BLaER1 treated with 17β-estradiol and CSF1 and Interleukin-3, amounts not matched to agents 10 nM and 100 nM (cell line): ENCODE data around the gene COL4A1.

Experiments
- H3K27ac ChIP-seq, 11 experiments: shearing (Covaris generic); formaldehyde crosslinking; 2 replicates each; pipeline ENCODE4 v1.8.1; 2022
- H3K27me3 ChIP-seq, 11 experiments: shearing (Covaris generic); formaldehyde crosslinking; 2 replicates each; pipeline ENCODE4 v1.8.1; 2022
- H3K36me3 ChIP-seq, 11 experiments: shearing (Covaris generic); formaldehyde crosslinking; 2 replicates each; pipeline ENCODE4 v1.8.1; 2022
- H3K4me1 ChIP-seq, 10 experiments: shearing (Covaris generic); formaldehyde crosslinking; 2 replicates each; pipeline ENCODE4 v1.8.1; 2022
- H3K4me2 ChIP-seq, 11 experiments: shearing (Covaris generic); formaldehyde crosslinking; 2 replicates each; pipeline ENCODE4 v1.8.1; 2022
- H3K4me3 ChIP-seq, 10 experiments: shearing (Covaris generic); formaldehyde crosslinking; 2 replicates each; pipeline ENCODE4 v1.8.1; 2022
- H3K9ac ChIP-seq, 11 experiments: shearing (Covaris generic); formaldehyde crosslinking; 2 replicates each; pipeline ENCODE4 v1.8.1; 2022
- H3K9me3 ChIP-seq, 11 experiments: shearing (Covaris generic); formaldehyde crosslinking; replicated peaks in 1 of 11; 2 replicates each; pipeline ENCODE4 v1.8.1; 2022
- H4K20me1 ChIP-seq, 11 experiments: shearing (Covaris generic); formaldehyde crosslinking; 2 replicates each; pipeline ENCODE4 v1.8.1; 2022
- Cebpa-rat ChIP-seq, 11 experiments: shearing (Covaris generic); IDR thresholded peaks; 2 replicates each; pipeline ENCODE4 v1.8.1; 2022

Gene COL4A1

DNA sequence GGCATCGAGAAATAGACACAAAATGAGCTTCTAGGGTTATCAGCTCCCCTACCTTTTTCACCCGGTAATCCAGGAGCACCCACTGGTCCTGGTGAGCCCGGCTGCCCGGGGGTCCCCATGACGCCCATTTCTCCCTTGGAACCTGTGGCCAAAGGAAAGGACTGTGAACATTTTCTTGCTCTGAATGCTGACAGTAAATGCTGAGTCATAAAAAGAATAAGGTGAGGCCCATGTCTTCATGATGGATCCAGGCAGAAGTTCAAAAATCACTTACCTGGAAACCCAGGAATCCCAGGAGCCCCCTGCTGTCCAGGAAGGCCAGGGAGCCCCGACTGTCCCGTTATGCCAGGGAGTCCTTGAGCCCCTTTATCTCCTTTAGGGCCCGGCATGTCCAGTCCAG lies 129.2 kb downstream of the COL4A1 start:
- no peak for TF ChIP-seq Cebpa-rat (IDR thresholded peaks at IDR 0.05)
- Histone ChIP-seq H3K27me3 (no peaks in the 10 kb centered on the region), H3K9ac (no peak overlapping the region), H3K4me1 (no peaks in the 10 kb centered on the region), H3K36me3 (peaks cover 0 to 11% (median 0%) of the 10 kb centered on the region in 11 experiments; a peak in 6 of 22 replicates), H3K4me3 (no peak overlapping the region), H3K9me3 (peaks cover 18 to 37% (median 24%) of the 10 kb centered on the region in 11 experiments), H3K4me2 (no peak overlapping the region), H4K20me1 (no peaks in the 10 kb centered on the region), H3K27ac (no peak overlapping the region)

GRCh38 chr13:110176431-110176830 lies 130.5 kb downstream of the COL4A1 start:
- no peak overlapping the region for H3K4me3 ChIP-seq
- TF ChIP-seq Cebpa-rat (IDR thresholded peaks at IDR 0.05): no peak
- H4K20me1 ChIP-seq: no peaks in the 10 kb centered on the region
- H3K4me2 ChIP-seq: no peak overlapping the region
- peaks cover 25 to 44% (median 36%) of the 10 kb centered on the region in 11 experiments for H3K9me3 ChIP-seq
- no peak overlapping the region for H3K27ac ChIP-seq
- no peaks in the 10 kb centered on the region for H3K4me1 ChIP-seq
- H3K9ac ChIP-seq: no peak overlapping the region
- H3K36me3 ChIP-seq: peaks cover 0 to 14% (median 0%) of the 10 kb centered on the region in 11 experiments; a peak in 6 of 22 replicates
- no peaks in the 10 kb centered on the region for H3K27me3 ChIP-seq

DNA sequence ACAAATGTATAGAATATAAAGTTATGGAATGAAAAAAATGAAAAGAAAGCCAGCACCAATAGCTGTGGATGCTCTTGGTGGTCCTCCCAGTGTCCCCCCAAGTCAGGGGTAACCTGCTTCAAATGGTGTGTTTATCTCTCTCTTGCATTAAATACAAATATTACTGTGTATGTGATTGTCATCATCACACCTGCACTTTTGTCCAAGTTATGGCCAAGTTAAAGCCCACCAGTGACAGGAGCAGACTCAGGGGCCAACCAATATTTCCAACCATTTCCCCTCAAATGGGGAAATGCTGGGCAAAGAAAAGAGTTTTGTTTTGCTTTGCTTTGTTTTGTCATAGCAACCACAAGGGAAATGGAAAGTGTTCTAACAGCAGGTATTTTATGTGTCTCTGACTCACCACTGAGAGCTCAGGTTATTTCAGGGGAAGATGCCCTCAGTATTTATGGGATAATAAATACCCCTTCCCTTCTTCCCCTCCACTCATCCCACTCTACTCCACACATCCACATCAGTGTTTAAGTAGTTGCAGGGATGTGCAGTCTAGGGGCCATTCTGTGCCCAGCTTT lies 133.6 kb downstream of the COL4A1 start:
- Histone ChIP-seq H4K20me1 (no peaks in the 10 kb centered on the region), H3K27me3 (no peaks in the 10 kb centered on the region), H3K36me3 (peaks cover 0 to 14% (median 0%) of the 10 kb centered on the region in 11 experiments; a peak in 6 of 22 replicates), H3K4me3 (no peak overlapping the region), H3K9ac (no peak overlapping the region), H3K4me2 (no peak overlapping the region), H3K9me3 (peaks cover 25 to 48% (median 36%) of the 10 kb centered on the region in 11 experiments), H3K27ac (no peak overlapping the region), H3K4me1 (no peaks in the 10 kb centered on the region)
- no peak for TF ChIP-seq Cebpa-rat (IDR thresholded peaks at IDR 0.05)

DNA sequence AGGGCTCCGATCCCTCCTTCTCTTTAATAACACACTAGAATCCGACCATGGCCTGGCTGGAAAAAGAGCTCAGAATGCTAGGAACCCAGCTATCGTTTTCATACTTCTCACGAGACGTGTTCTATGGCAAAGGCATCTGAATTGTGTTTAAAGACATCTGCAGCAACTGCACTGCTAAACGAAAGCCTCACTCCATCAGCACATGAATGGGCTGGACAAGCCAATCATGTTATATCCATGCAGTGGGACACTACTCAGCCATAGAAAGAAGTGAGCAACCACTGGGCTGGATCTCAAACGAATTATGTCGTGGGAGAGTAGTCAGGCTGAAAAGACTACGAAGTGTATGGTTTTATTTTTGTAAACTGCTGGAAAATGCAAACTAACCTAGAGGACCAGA lies 136.1 kb downstream of the COL4A1 start:
- no peaks in the 10 kb centered on the region for H3K4me1 ChIP-seq
- no peak overlapping the region for H3K4me3 ChIP-seq
- no peaks in the 10 kb centered on the region for H3K27me3 ChIP-seq
- no peak for TF ChIP-seq Cebpa-rat (IDR thresholded peaks at IDR 0.05)
- no peak overlapping the region for H3K9ac ChIP-seq
- H3K27ac ChIP-seq: no peak overlapping the region
- H4K20me1 ChIP-seq: no peaks in the 10 kb centered on the region
- peaks cover 0 to 14% (median 0%) of the 10 kb centered on the region in 11 experiments; a peak in 6 of 22 replicates for H3K36me3 ChIP-seq
- peaks cover 25 to 48% (median 36%) of the 10 kb centered on the region in 11 experiments for H3K9me3 ChIP-seq
- H3K4me2 ChIP-seq: no peak overlapping the region

DNA sequence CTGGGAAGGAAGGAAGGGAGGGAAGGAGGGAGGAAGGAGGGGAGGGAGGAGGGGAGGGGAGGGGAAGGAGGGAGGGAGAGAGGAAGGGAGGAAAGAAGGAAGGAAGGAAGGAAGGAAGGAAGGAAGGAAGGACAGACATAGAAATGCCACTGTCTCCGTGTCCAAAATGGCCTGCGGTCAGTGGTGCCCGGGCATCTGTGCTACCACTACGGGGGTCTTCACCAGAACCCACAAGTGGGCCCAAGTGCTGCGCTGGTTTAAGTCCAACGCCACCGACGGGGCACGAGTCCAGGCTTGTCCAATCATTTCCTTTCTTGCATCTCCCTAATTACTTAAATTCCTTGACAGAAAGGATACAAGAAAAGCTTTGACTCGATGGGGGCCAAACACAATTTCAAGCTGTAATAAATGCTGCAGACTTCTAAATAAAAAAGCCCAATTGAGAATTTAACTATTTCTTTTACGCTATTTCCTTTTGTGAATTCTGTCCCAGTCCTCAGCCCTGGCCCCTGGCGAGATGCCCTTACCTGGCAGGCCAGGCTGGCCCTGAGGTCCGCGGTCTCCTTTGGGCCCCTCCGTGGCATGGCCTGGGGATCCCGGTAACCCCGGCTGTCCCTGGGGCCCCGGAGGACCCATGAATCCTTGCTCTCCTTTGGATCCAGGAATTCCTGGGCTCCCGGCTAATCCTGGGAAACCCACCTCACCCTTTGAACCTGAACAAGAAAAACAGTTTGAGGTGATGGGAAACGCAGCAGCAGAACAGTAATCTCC lies 136.8 kb downstream of the COL4A1 start:
- Histone ChIP-seq H3K4me1 (no peaks in the 10 kb centered on the region), H3K27me3 (no peaks in the 10 kb centered on the region), H4K20me1 (no peaks in the 10 kb centered on the region), H3K9me3 (peaks cover 25 to 46% (median 36%) of the 10 kb centered on the region in 11 experiments), H3K36me3 (peaks cover 0 to 14% (median 0%) of the 10 kb centered on the region in 11 experiments; a peak in 6 of 22 replicates), H3K4me2 (no peak overlapping the region), H3K4me3 (no peak overlapping the region), H3K27ac (no peak overlapping the region), H3K9ac (no peak overlapping the region)
- no peak for TF ChIP-seq Cebpa-rat (IDR thresholded peaks at IDR 0.05)

- no peaks in the 10 kb centered on the region for H4K20me1 ChIP-seq
- no peaks in the 10 kb centered on the region for H3K4me1 ChIP-seq
- peaks cover 0 to 14% (median 0%) of the 10 kb centered on the region in 11 experiments; a peak in 6 of 22 replicates for H3K36me3 ChIP-seq
- H3K27me3 ChIP-seq: no peaks in the 10 kb centered on the region
- H3K4me3 ChIP-seq: no peak overlapping the region
- no peak overlapping the region for H3K27ac ChIP-seq
- TF ChIP-seq Cebpa-rat (IDR thresholded peaks at IDR 0.05): no peak
- peaks cover 22 to 37% (median 28%) of the 10 kb centered on the region in 11 experiments for H3K9me3 ChIP-seq
- H3K4me2 ChIP-seq: no peak overlapping the region
- H3K9ac ChIP-seq: no peak overlapping the region
These were observed 137.7 kb downstream of the COL4A1 start for GRCh38 chr13:110168999-110169933.

GRCh38 chr13:110166598-110166997 lies 140.4 kb downstream of the COL4A1 start:
- Histone ChIP-seq H3K27me3 (no peaks in the 10 kb centered on the region), H3K4me3 (no peak overlapping the region), H3K9ac (no peak overlapping the region), H3K27ac (no peak overlapping the region), H3K36me3 (no peaks in the 10 kb centered on the region), H3K9me3 (peaks cover 0 to 10% (median 2%) of the 10 kb centered on the region in 11 experiments; a peak in 14 of 22 replicates), H4K20me1 (no peaks in the 10 kb centered on the region), H3K4me2 (no peak overlapping the region), H3K4me1 (peaks cover 5 to 14% (median 11%) of the 10 kb centered on the region in 10 experiments; a peak in 18 of 20 replicates)
- TF ChIP-seq Cebpa-rat (IDR thresholded peaks at IDR 0.05): no peak

DNA sequence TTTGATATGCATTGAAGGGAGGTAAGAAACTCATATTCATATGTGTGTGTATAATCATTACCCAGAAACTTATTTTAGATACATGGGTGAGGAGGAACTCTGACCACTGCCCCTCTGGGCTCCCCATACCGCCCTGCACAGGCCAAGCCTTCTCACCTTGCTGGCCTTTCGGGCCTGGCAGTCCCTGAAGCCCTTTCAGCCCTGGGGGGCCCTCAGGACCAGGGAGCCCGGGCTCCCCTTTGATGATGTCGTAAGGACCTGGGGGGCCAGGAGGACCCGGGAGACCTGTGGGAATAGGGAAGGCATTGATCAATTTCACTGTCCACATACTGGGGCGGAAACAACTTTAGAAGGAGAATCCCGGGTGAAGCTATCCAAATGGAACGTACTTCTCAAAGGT lies 142.3 kb downstream of the COL4A1 start:
- Histone ChIP-seq H3K27ac (no peak overlapping the region), H3K9ac (no peak overlapping the region), H4K20me1 (no peaks in the 10 kb centered on the region), H3K4me3 (no peak overlapping the region), H3K36me3 (no peaks in the 10 kb centered on the region), H3K4me1 (peaks cover 9 to 26% (median 13%) of the 10 kb centered on the region in 10 experiments; a peak in 18 of 20 replicates), H3K27me3 (no peaks in the 10 kb centered on the region), H3K4me2 (no peak overlapping the region), H3K9me3 (no peaks in the 10 kb centered on the region)
- no peak for TF ChIP-seq Cebpa-rat (IDR thresholded peaks at IDR 0.05)
